Loucy (cell line): ENCODE data around the gene CAMSAP1.

ENCODE experiments used
- CTCF ChIP-seq: fragments of 200-600 bp; sonication (generic); conservative IDR thresholded peaks from 2 replicates; pipeline ENCODE4 v1.5.1; 2014; ENCODE audit warnings: mild to moderate bottlenecking, antibody characterized with exemption, low read length
- EZH2phosphoT487 ChIP-seq: fragments of 200-600 bp; IDR thresholded peaks from 2 replicates; pipeline ENCODE4 v1.6.1; 2018; ENCODE audit warnings: antibody characterized with exemption, mild to moderate bottlenecking, moderate library complexity, borderline replicate concordance

GRCh38 chr9:135771401-135772051 lies 135.8 kb downstream of the CAMSAP1 start:
- no peak for TF ChIP-seq CTCF
- no peak for TF ChIP-seq EZH2phosphoT487
